ENCODE results near the gene OR2T27. TPM values are rescaled to one million over a fixed set of nuclear protein-coding genes. Genes with fewer than 3 reads are reported as not detected.

Gene OR2T27
- total RNA-seq, 4 donors from 2014 or later = not detected

GRCh38 chr1:248618878-248619277 lies 36.5 kb downstream of the OR2T27 start:
- no peaks in the 10 kb centered on the region for H3K4me1 ChIP-seq
- H3K4me3 ChIP-seq = no peak overlapping the region
- TF ChIP-seq POLR2A (IDR thresholded peaks at IDR 0.05) (no peak), CTCF (IDR thresholded peaks at IDR 0.05) (peak in 3 of 4 experiments; percentile 25 to 34 (median 30))
- no peaks in the 10 kb centered on the region for H3K9me3 ChIP-seq
- no peaks in the 10 kb centered on the region for H3K27me3 ChIP-seq
- DNase-seq = no peak
- intact Hi-C loops (cut with DNase I; ENCODE audit: low total_unique reads) = no loop called here
- H3K27ac ChIP-seq = no peak overlapping the region
- H3K36me3 ChIP-seq = no peaks in the 10 kb centered on the region

- Histone ChIP-seq H3K27ac (no peak overlapping the region), H3K27me3 (no peaks in the 10 kb centered on the region), H3K36me3 (no peaks in the 10 kb centered on the region), H3K9me3 (no peaks in the 10 kb centered on the region), H3K4me3 (no peak overlapping the region), H3K4me1 (no peaks in the 10 kb centered on the region)
- intact Hi-C loops (cut with DNase I; ENCODE audit: low total_unique reads) = no loop called here
- TF ChIP-seq POLR2A (IDR thresholded peaks at IDR 0.05) = no peak
- no peak for TF ChIP-seq CTCF (IDR thresholded peaks at IDR 0.05)
- DNase-seq = no peak
Measured at GRCh38 chr1:248618119-248618518, 37.2 kb downstream of the OR2T27 start.

GRCh38 chr1:248613742-248614141 lies 41.6 kb downstream of the OR2T27 start:
- no peaks in the 10 kb centered on the region for H3K9me3 ChIP-seq
- H3K27ac ChIP-seq = no peak overlapping the region
- DNase-seq = no peak
- H3K4me1 ChIP-seq = no peaks in the 10 kb centered on the region
- H3K27me3 ChIP-seq = no peaks in the 10 kb centered on the region
- intact Hi-C loops (cut with DNase I; ENCODE audit: low total_unique reads) = no loop called here
- H3K36me3 ChIP-seq = no peaks in the 10 kb centered on the region
- H3K4me3 ChIP-seq = no peak overlapping the region
- TF ChIP-seq CTCF (IDR thresholded peaks at IDR 0.05) (no peak), POLR2A (IDR thresholded peaks at IDR 0.05) (no peak)

GRCh38 chr1:248611883-248612414 lies 43.4 kb downstream of the OR2T27 start:
- H3K27me3 ChIP-seq = no peaks in the 10 kb centered on the region
- DNase-seq = no peak
- intact Hi-C loops (cut with DNase I; ENCODE audit: low total_unique reads) = no loop called here
- H3K27ac ChIP-seq = no peak overlapping the region
- no peaks in the 10 kb centered on the region for H3K9me3 ChIP-seq
- H3K36me3 ChIP-seq = no peaks in the 10 kb centered on the region
- TF ChIP-seq POLR2A (IDR thresholded peaks at IDR 0.05) = no peak
- TF ChIP-seq CTCF (IDR thresholded peaks at IDR 0.05) = no peak
- no peak overlapping the region for H3K4me3 ChIP-seq
- H3K4me1 ChIP-seq = no peaks in the 10 kb centered on the region

GRCh38 chr1:248610301-248610700 lies 45.0 kb downstream of the OR2T27 start:
- H3K4me1 ChIP-seq = no peaks in the 10 kb centered on the region
- no peaks in the 10 kb centered on the region for H3K36me3 ChIP-seq
- intact Hi-C loops (cut with DNase I; ENCODE audit: low total_unique reads) = no loop called here
- H3K9me3 ChIP-seq = no peaks in the 10 kb centered on the region
- no peak for DNase-seq
- no peak for TF ChIP-seq POLR2A (IDR thresholded peaks at IDR 0.05)
- no peak for TF ChIP-seq CTCF (IDR thresholded peaks at IDR 0.05)
- H3K4me3 ChIP-seq = no peak overlapping the region
- no peak overlapping the region for H3K27ac ChIP-seq
- no peaks in the 10 kb centered on the region for H3K27me3 ChIP-seq

Other genes starting within 250 kb of the OR2T27 start
- gene OR2T2, start 209.9 kb downstream of the OR2T27 start, total RNA-seq = under 1 TPM in 1 of 4 donors, not detected in 3; 0.21 TPM
- not detected for gene OR2T3, start 182.2 kb downstream of the OR2T27 start, total RNA-seq
- gene OR2T5, start 166.9 kb downstream of the OR2T27 start, total RNA-seq = not detected
- not detected for gene OR2G6, start 147.5 kb downstream of the OR2T27 start, total RNA-seq
- not detected for gene OR2T29, start 92.8 kb downstream of the OR2T27 start, total RNA-seq
- gene OR2T34, start 80.8 kb downstream of the OR2T27 start, total RNA-seq = not detected
- gene OR2T10, start 57.8 kb downstream of the OR2T27 start, total RNA-seq = not detected
- gene OR2T11, start 20.4 kb downstream of the OR2T27 start, total RNA-seq = not detected
- gene OR2T35, start 10.2 kb downstream of the OR2T27 start, total RNA-seq = not detected
- gene OR14I1, start 47.2 kb upstream of the OR2T27 start, total RNA-seq = not detected
- gene LYPD8, start 100.2 kb upstream of the OR2T27 start, total RNA-seq = not detected
- 10 to 100 TPM in 3 of 4 donors, 1 to 10 TPM in 1; 2.6 to 29.8 (median 16.4) TPM for gene SH3BP5L, start 170.4 kb upstream of the OR2T27 start, total RNA-seq
- gene ZNF672, start 182.7 kb upstream of the OR2T27 start, total RNA-seq = 10 to 100 TPM; 15.0 to 34.3 (median 24.0) TPM
- 10 to 100 TPM; 21.2 to 43.5 (median 29.2) TPM for gene ZNF692, start 203.6 kb upstream of the OR2T27 start, total RNA-seq